GM12801 (cell line): Measurements from ENCODE around the gene BRCC3.

Experiments
- CTCF ChIP-seq: IDR thresholded peaks from one replicate; pipeline ENCODE4 v1.5.1; 2011; ENCODE audit warnings: control low read depth; ENCODE audit not compliant: insufficient read length; ENCODE audit errors: extremely low read depth

The BRCC3 gene

DNA sequence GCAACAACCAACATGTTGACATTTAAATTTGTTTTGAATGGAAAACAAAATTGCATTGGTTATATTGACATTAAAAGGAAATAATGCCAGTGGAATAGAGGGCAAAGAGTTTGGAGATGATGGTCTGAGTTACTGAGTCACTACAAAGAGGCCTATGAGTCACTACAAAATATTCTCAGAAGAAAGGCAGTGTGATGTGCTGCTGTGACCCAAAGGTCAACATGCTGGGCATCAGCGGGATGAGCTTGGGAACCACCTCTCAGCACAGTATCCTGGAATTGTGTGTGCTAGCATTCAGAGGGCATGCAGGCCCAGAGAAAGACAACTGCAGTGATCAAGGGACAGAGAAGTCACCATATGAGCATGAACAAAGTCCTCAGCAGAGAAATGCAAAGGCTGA lies 3.1 kb upstream of the BRCC3 start:
- no peak for TF ChIP-seq CTCF

- TF ChIP-seq CTCF = no peak
Measured at GRCh38 chrX:155069414-155069813, 1.9 kb upstream of the BRCC3 start.

- TF ChIP-seq CTCF = no peak
Measured at GRCh38 chrX:155070038-155070437, 1.3 kb upstream of the BRCC3 start.

DNA sequence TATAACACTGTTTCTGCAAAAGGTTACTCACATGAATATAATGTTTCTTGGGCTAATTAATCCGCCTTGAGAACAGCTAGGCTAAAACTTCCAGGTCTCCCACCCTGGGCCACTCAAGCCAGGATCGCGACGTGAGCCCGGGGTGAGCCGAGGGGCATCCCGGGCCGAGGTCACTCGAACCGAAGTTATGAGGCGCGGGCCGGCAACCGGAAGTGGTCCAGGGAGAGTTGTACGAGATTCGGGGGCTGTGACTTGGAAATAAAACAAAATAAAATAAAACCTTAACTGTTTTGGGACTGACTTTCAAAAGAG lies 689 bp upstream of the BRCC3 start:
- TF ChIP-seq CTCF = no peak

- TF ChIP-seq CTCF = no peak
Measured at GRCh38 chrX:155071694-155072280, 479 bp downstream of the BRCC3 start.

DNA sequence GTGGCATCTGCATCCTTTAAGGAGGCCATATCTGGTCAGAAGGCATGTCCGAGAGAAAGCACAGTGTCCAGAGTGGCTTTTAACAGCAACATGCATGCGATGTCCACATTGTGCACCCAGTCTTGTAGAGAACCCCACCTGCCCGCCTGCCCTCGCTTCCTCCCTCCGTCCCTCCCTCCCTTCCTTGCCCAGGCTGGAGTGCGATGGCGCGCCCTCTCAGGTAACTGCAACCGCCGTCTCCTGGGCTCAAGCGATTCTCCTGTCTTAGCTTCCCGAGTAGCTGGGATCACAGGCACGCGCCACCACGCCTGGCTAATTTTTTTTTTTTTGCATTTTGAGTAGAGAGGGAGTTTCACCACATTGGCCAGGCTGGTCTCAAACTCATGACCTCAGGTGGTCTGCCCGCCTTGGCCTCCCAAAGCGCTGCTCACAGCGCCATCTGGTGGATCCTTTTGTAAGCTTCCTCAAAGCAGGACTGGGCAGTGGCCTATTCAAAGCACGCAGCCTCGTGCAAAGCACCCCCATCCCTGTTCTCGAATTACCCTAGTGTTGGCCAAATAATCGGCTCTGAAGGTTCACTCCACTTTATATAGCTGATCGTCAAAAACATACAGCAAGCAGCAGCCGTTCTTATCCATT lies 15.0 kb downstream of the BRCC3 start:
- TF ChIP-seq CTCF = no peak

- no peak for TF ChIP-seq CTCF
Measured at GRCh38 chrX:155086961-155087735, 15.8 kb downstream of the BRCC3 start.
